GM10847 (cell line): Measurements from ENCODE around the gene SIRT7.

Experiments
- POLR2A ChIP-seq: IDR thresholded peaks from 2 replicates; pipeline ENCODE4 v1.6.1; 2011; ENCODE audit not compliant: insufficient read length; ENCODE audit errors: extremely low read depth

Gene SIRT7

DNA sequence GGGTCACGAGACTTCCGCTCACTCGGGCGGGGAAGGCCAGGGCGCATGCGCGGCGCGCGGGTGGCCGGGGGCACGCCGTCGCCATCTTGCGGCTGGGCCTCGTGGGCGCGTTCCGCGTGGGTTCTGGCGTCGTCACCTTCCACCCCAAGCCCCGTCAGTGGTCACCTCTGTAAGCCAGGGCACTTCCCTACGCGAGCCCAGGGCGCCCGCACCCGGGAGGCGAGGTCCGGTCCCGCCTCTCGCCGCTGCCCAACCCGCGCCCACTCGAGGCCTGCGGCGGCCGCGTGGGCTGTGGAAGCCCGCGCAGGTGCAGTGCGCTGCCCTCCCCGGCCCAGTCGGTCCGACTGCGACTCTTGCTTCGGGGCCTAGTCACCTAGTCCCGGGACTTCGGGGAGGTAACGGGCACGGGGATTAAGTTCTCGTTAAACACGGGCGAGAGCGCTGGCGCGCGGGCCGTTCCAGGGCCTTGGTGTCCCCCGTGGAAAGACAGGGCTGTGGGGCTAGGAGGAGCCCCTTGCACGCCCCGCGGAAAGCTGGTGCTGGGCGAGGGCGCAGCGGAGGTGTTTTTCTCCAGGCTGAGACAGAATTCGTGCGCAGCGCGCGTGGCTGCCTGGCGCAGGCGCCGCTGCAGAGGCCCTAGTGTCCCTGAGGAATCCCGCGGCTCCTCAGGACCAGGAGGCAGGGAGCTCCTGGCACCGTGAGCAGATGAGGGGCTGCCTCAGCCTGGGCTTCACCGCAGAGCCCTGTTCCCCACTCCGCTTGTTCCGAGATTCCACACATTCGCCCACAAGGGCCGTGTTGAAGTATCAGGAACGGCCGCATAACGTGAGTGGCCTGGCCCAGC is 46.4 kb downstream of the SIRT7 start:
- TF ChIP-seq POLR2A, result peak; percentile 87

- no peak for TF ChIP-seq POLR2A
These were observed 47.0 kb downstream of the SIRT7 start, which contains the start of gene ARHGDIA for GRCh38 chr17:81870981-81871386. ARHGDIA (minus strand) TSS chr17:81871337; CDS start chr17:81869930, 1,407 bp downstream.

- no peak for TF ChIP-seq POLR2A
These were observed 47.6 kb downstream of the SIRT7 start for GRCh38 chr17:81870131-81870980.

- peak; percentile 23 for TF ChIP-seq POLR2A
These were observed 48.5 kb downstream of the SIRT7 start for GRCh38 chr17:81869221-81870130.

DNA sequence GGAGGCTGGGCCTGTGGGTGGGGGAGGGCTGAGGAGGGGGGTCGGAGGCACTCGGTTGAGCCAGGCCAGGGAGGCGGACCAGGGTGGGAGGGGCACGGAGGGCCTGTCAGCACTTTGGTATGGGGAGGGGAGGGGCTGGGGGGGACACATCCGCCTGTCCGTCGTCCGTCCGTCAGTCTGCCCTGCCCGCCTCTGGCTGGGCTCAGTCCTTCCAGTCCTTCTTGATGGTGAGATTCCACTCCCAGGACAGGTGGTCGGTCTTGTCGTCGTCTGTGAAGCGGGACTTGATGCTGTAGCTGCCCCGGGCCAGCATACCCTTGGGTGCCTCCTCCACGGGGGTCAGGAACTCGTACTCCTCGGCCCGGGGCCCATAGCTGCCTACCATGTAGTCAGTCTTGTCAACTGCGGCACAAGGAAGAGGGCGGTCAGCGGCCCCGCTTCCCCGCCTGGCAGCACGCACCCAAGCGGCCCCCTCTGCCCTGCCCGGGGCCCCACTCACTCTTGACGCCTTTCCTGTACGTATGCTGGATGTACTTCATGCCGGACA is 49.2 kb downstream of the SIRT7 start:
- TF ChIP-seq POLR2A, result no peak

DNA sequence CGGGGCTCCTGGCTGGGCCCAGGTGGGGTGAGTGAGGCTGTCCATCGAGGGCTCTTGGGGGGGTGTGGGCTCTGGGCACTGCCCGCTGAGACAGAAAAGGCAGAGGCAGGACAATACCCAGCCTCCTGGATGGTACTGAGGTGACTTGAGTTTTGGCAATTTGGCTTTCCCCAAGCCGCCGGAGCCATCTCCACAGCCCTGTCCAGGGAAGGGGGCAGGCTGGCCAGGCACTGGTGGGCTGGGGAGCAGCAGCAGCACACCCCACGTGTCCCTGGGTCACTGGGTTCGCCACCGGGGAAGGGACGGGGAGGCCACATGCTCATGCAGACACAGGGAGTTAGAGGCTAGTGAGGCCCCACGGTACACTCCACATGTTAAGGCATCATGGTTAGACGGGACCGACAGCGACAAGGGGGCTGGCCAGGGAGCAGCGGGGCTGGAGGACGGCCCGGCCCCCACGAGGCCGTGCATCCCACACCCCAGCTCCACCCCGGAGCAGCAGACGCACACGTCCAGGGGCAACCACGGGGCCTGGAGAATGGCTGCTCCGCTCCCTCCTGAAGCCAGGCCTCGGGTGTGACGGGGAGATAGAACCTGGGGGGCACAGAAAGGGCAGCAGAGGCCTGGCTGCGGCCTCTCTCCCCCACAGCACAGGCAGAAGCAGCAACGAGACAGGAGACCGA is 49.8 kb downstream of the SIRT7 start:
- peak; percentile 31 for TF ChIP-seq POLR2A

DNA sequence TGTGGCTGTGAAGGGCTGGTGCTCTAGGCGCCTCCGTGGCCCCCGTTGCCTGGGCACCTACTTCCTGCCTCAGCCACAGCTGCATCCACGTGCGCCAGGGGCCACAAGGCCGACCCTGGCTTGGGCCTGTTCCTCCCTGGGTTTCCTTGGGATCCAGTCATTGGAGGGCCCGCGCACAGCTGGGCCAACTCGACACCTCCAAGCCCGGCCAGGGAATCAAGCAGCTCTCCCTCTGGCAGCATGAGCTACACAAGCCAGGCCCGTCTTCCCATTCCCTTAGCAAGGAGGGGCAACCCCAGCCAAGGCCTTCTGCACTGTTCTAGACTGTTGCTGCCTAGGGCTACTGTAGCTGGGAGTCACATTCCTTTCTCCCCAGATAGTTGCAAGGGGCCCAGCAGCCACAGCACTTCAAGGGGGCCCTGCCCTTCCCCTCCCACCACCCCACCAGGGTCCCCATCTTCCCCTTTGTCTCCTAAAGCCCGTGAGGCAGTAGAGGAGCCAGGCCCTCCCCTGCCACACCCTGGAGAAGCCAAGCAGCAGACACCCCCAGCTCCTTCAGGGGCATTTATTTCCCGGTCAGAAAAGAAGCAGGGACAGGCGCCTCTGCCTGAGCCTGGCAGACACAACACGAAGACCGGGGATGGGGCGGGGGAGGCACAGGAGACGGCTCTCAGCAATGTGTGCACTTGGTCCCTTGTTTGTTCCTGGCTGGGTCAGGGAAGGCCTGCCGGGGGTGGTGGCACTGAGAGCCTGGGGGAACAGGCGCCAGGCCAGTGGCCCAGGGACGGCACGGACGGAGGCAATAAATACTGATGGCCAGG is 50.6 kb downstream of the SIRT7 start:
- peak; percentile 24 for TF ChIP-seq POLR2A

DNA sequence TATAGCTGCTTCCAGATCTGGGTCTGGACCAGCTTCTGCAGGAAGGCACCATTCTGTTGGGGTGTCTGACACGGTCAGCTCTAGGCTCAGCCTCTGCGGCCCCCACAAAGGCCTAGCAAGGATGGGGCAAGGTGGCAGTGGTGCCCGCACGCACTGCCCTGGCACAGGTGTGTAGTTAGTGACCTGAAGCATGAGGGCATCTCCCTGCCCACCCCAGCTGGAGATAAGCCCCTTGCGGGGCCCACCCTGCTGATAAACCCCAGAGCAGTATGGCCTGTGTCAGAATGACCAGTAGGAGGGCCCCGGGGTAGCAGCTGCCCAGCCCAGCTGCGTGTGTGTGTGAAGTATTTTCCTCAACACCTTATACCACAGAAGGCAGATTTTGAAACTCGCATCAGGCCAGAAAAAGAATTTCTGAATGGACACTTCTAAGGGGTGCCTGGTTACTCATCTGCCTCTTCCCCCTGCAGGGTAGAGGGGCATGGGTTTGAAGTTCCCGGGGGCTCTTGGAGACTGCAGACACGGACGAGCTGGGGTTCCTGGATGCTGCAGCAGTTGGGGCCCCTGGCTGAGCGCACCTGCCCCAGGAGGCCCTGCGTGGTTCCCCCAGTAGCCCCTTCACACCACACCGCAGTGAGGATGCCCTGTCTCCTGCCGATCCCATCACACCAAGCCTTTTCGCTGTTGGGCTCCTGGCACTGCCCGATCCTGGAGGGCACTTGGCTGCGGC is 51.4 kb downstream of the SIRT7 start:
- peak; percentile 55 for TF ChIP-seq POLR2A

DNA sequence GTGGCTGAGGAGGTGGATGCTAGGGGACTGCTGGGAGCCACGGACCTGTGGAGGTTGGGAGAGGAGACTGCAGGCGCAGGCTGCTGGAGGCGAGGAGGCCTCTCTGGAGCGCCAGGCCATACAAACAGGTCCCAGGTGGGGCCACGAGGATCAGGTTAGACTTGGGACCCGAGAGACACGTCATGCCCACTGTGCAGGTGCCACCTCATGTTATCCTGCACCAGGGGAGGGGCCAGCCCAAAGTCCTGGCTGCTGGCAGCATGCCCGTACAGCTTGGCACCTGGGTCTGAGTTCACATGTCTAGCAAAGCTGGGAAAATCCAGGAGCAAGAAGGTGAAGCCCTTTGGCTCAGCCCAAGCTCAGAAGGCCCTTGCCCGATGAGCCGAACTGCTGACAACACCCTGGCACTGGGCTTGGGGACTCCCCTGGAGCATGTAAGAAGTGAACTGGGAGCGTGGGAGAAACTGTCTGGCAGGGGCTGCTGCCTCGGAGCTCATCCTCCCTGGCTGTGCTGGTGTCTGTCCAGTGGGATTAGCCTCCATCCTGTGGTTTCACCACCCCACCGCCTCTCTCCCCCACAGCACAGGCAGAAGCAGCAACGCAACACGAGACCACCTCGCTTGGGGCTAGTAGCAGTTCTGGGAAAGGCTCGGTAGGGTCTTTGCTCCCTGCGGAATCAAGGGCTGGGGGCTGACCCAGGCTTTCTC is 52.1 kb downstream of the SIRT7 start:
- no peak for TF ChIP-seq POLR2A

- TF ChIP-seq POLR2A, result no peak
These were observed 52.6 kb downstream of the SIRT7 start for GRCh38 chr17:81865358-81865732.

- no peak for TF ChIP-seq POLR2A
These were observed 53.9 kb downstream of the SIRT7 start for GRCh38 chr17:81863833-81864768.

- TF ChIP-seq POLR2A, result no peak
These were observed 54.8 kb downstream of the SIRT7 start for GRCh38 chr17:81863123-81863675.
